NCI-H2081 treated with DMSO at 0.1 percent for 48 hours (cell line): ENCODE results near the gene LMAN1L.
A peak's percentile ranks its signal among the peaks of the same experiment; 100 is the strongest.

ENCODE experiments used
- DNase-seq: peaks from one replicate; lab custom pipeline; 2025; lab: John Stamatoyannopoulos, UW

The LMAN1L gene

DNA sequence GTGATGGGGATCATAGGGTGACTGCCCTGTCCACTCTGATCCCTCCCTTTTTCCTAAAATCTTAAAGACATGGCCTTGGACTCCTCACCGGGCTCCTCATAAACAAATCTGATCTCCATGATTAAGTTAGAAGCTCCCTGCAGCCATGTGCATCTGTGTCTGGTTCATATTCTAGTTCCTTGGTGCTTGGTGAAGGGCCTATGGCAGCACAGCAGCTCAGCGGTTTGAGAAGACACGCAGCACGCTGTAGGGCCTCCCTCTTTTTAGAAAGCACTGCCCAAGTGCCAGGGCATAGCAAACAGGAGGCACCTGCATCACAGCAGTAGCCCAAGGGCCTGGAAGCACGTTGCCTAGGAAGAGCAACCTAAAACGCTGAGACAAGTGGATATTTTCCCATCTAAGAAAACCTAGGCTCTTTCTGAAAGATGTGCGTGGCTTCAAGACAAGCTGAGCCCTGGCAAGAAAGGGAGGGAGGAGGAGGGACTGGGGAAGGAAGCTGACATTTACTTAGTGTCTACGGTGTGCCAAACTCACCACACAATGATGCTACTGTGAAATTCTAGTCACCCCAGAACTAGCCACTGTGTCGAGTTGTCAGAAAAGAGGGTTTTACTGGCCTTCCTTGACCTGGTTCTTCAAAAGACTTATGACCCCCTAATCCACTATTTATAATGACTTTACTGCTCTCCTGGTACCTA, 45.2 kb downstream of the LMAN1L start:
- DNase-seq, result no peak

DNA sequence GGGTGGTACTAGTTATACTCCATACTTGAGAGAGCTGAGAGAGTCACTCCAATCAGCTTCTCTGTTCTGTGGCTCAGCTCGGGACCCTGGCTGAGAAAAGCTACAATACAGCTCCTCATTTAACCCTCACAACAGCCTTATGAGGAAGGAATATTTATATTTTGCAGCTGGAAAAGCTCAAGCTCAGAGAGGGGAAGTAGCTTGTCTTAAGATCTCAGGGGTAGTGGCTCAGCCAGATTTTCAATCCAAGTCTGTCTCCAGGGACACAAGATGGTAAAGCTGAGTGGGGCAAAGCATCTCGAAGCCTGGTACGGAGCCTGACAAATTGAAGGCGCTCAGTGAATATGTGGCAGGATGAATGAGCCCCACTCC, 45.7 kb downstream of the LMAN1L start:
- no peak for DNase-seq

DNA sequence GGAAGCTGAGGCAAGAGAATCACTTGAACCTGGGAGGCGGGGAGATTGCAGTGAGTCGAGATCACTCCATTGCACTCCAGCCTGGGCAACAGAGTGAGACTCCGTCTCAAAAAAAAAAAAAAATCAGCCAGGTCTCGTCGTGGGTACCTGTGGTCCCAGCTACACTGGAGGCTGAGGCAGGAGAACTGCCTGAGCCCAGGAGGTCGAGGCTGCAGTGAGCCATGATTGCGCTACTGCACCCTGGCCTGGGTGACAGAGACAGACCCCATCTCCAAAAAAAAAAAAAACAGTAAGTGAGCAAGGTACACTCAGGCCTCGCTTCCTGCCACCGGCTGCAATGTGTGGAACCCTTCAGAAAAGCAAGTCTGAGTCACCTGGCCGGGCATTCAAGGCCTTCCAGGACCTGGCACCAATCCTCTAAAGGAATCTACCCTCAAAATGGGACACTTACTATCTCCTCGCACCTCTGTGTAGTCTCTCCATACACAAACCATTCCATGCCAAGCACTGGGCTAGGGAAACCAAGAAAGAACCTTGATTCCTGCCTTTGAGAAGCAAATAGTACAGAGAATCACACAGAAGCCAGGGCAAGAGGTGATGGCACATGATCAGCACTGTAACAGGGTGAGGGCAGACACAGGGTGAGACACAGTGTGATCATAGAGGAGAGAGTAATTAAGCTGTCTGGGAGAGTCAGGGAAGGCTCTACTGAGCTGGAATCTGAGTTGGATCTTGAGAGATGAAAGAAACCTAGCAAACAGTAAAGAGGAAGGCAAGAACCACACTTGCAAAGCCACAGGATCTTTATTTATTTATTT, 50.8 kb downstream of the LMAN1L start:
- no peak for DNase-seq

DNA sequence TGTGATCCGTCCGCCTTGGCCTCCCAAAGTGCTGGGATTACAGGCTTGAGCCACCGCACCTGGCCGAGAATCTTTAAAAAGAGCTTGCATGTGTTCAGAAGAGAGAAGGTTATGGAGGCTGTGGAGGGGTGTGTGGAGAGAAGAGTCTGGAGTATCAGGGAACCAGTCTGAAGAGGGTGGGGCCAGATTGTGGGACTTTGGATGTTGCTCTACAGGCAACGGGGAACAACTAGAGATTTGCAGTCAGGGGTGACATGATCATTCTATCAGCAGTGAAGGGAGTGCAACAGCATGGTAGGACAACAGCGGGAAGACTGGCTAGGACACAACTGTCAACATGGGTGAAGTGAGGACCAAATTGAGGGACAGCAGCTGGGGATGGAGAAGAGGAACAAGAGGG, 51.7 kb downstream of the LMAN1L start:
- DNase-seq, result no peak

DNA sequence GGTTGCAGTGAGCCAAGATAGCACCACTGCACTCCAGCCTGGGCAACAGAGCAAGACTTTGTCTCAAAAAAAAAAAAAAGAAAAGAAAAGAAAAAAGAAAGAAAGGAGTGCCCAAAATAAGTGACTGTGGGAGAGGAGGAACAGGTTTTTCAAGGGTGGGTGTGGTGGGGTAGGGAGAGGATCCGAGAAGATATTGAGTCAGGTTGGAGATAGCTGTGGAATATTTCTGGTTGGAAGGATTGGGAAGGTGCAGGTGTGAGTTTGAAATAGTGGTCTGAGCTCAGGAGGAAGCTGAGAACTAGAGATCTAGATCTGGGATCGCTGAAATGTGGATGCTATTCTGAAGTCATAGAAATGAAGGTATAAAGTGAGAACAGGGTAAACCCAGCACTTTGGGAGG, 52.7 kb downstream of the LMAN1L start:
- no peak for DNase-seq

DNA sequence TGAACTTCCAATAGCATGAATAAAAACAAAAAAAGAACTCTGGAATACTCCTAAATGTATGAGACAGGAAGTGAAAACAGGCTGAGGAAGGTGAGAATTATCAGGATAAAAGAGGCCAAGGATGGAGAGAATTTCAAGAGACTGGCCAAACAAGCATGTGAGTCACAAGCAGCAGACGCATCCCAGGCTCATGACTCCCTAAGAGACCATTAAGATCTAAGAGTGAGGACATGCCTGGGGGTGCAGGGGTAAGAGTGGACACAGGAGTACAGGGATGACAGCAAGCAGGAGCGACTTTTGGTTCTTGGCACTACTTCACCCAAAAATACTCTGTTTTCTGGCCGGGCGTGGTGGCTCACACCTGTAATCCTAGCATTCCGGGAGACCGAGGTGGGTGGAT, 53.5 kb downstream of the LMAN1L start:
- no peak for DNase-seq

DNA sequence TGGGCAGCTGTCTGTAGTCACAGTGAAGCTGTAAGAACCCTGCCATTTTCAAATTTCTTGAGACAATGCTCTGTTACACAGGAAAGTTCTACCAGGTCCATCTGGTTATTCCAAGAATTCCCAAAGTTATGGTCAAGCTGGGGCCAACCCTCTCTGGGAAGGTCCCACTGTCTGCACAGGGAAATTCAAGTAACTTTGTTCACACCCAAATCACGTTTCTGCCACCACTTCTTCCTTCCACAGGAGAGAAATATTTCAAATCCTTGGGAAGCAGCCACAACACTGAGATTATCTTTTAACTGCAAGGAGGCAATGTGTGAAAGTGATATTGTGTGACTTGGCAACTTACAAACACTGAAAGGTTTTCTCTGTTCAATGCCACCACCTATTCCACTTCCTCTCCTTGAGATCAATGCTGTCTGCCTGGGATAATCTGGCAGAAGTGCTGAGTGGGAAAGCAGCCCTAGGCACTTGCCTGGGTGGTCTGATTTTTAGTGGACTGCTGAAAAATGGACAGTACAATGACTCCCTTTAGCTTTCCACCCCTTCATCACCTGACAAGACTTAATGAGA, 54.9 kb downstream of the LMAN1L start:
- no peak for DNase-seq

DNA sequence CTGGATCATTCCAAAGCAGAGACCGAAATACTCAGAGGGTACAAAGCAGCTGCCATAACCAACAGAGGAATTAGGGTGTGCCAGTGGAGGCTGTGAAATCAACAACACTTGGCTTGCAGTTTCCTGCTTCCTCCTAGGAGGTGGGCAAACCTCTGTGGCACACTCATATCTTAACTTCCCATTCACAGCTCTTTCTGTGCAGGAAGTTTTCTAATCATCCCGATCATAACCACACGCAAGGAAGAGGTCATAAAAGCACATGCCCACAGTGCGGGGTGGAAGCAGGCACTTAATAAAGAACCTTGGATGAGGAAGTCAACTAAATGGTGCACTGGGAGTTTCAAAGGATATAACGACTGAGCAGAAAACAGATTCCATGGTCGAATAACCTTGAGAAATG, 55.4 kb downstream of the LMAN1L start:
- DNase-seq, result no peak

DNA sequence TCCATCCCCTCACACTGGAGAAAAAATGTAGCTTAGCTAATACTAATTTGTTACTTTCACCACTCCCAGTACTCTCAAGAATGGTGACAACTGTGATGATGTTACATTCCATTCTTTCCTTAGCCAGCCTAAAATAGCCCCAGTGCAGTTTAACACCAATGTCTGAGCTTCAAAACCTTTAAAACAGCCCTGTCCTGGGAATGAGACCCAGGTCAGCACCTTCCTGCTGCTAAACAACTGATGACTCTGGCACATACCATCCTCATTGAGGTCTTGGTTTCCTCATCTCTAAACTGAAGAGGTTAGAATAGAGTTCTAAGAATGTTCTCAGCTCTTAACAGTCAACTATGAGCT, 56.7 kb downstream of the LMAN1L start:
- DNase-seq, result no peak

DNA sequence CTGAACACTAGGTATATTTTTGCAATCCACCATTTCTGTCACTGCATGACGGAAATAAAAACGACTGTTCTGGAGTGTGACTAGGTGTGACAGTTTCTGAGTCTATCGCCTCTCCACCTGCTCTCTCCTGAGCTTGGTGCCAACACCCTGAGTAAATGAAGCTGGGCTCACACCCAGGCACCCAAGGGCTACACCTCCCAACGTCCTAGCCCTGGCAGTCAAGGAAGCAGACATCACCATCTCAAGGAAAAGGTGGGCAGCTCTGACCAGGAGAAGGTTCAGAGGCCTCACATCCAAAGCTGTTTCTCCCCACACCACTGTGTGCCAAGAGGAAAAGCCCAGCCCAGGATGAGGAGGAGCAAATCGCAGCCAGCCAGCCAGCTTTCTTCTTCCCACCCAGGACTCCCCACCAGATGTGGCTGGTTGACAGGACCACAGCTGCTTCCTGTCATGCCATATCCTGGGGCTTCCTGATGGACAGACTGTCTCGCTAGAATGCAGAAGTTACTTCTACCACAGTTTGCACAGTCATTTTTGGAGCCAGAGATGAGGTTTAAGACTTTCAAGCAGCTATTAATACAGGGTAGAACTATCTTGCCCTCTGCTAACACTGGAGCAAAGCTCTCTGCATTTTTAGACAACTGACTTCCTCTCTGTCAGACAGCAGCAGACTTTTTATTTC, 57.2 kb downstream of the LMAN1L start:
- no peak for DNase-seq

DNA sequence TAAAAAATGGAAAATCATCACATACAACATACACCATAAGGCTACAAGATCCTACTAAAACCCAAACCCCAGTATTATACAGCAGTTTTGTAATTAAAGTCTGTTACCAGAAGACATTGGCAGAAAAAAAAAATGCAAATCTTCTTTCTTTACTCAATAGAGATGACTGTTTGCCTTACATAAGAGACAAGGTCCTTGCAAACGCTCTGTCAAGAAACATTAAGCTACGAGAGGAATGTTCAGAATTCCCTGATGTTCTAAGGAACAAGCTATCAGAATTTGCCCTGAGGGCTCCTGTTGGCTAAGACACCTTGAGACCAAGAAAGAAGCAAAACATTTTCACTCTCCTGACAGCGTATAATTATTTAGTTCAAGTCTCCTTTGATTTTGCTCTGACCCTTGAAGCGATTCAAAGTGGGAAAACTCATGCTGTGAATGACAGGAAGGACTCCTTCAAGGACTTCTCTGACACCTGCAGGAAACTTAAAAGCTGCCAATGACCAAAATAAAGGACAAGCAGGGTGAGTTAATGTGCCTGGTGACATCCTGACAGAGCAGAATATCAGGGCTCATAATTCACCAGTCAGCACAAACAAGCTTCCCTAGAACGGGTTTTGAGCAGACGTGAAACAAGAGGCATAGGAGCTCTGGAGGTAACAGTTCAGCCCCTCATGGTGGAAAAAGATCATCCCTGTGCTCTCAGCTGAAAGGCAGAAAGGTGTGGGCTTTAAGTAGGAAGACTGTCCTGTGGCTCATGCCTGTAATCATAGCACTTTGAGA, 58.0 kb downstream of the LMAN1L start:
- DNase-seq, result no peak

DNA sequence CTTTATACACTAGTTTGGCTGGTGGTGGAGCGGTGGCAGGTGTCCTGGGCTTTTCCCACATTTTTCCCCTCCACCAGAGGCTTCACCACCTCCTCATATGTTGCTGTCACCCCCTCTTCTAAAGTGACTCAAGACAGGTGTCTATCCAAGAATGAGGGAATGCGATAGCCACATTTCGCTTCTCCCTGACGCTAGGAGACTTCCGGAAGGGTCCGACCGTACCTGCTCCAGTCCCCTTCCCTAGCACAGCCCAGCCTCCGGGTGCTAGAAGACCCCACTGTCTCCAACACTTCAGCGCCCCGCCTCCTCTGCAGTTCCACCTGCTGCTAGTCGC, 60.0 kb downstream of the LMAN1L start:
- DNase-seq, result no peak

DNA sequence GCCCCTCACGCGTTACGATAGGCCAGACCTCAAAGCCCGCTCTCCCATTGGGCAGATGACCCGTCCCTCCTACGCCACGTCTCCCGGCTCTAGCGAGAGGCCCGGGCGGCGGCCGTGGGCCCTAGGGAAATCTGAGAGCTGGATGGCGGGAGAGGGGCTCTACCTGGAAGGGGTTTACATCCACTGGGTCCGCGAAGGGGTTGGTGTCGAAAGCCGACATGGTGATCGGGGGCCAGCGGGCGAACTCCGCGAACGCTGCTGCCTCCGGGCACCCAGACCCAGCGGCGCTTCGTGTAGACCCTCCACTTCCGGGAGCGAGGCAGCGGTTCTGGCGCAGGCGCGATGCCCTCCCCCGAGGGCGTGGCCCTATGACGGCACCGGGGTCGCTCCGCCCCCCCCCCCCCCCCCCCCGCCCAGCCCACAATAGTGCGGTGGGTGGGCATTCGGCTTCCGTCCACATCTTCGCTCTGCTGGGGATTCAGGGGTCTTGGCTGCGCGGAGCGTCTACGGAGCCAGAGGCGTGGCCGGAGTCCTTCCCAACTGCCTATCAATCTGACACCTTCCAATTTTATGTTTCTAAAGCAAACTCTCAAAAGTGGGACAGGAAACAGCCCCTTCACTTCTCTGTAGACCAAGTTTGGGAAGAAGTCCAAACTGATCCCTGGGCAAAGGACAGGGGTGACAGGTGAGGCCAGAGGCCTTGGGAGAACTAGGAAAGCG, 60.6 kb downstream of the LMAN1L start, which contains the start of gene SCAMP2:
TSS of gene SCAMP2 (minus strand) at position 330 of the 720 bp plus-strand sequence. CDS start at position 220, 110 bp downstream.
- peak; percentile 62 for DNase-seq

DNA sequence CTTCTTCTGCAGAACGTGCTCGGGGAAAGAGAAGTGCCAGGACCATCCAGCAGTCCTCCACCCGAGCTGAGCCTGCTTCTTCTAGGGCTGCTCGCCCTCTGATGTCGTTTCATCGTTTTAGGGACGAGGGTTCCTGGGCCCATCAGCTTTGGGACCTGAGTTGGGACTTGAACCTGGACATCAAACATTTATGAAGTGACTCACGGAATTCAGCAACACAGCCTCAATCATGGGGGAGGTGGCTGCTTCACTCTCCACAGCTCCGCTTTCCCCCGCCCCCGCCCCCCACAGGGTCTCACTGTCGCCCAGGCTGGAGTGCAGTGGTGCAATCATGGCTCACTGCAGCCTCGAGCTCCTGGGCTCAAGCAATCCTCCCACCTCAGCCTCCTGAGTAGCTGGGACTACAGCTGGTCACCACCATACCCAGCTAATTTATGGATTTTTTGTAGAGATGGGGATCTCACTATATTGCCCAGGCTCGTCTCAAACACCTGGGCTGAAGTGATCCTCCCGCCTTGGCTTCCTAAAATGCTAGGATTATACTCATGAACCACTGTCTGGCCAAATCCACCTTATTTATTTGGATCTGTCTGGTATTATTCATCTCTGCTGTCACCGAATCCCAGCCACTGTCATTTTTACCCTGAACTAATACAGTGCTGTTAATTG, 61.3 kb downstream of the LMAN1L start:
- no peak for DNase-seq
